Measurements from ENCODE around the gene TSHR.
"Not testable (repeated sequence)": the region's sequence is repeated elsewhere in the genome, so short reads cannot be mapped to it uniquely, and the experiment has no call there.

The TSHR gene

DNA sequence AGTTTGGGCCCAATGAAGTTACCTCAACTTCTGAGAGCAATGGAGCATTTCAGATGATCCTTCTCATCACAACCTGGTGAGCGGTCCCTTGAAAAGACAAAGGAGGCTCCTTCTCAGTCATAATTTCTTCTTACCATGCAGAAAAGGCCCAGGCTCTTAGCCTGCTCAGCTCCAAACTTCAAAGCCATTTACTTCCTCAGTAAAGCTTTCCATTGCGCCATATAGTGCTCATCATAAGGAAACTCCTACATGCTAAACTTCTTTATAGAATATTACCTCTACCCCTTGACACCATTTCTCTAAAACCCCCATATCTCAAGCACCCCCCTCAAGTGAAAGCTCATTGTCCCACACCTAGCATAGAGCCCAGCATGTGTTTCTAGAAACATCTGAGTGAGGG lies 138.2 kb downstream of the TSHR start:
- Mint-ChIP-seq H3K9me3 (no peaks in the 10 kb centered on the region), H3K4me1 (no peaks in the 10 kb centered on the region), H3K36me3 (peaks cover 0 to 6% of the 10 kb centered on the region in 2 donors), H3K27ac (no peak overlapping the region), H3K27me3 (no peaks in the 10 kb centered on the region), H3K4me3 (no peak overlapping the region)
- ATAC-seq (replicated peaks) (no peak), DNase-seq (no peak)

DNA sequence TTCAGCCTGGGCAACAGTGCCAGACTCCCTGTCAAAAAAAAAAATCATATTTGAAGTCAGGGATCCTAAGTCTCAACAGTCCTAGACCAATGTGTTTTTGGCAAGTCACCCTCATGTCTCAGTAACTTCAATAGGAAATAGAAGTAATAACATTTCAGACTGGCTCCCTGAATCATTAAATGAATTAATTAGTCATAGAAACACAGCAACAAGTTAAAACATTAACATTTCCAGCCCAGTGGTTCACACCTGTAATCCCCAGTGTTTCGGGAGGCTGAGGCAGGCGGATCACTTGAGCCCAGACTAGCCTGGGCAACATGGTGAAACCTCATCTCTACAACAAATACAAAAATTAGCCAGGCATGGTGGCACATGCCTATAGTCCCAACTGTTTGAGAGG lies 140.1 kb downstream of the TSHR start:
- H3K9me3 Mint-ChIP-seq: no peaks in the 10 kb centered on the region
- no peak overlapping the region for H3K4me3 Mint-ChIP-seq
- H3K27me3 Mint-ChIP-seq: no peaks in the 10 kb centered on the region
- H3K36me3 Mint-ChIP-seq: peaks cover 0 to 6% of the 10 kb centered on the region in 2 donors
- ATAC-seq (replicated peaks) (no peak), DNase-seq (no peak)
- no peaks in the 10 kb centered on the region for H3K4me1 Mint-ChIP-seq
- H3K27ac Mint-ChIP-seq: no peak overlapping the region

DNA sequence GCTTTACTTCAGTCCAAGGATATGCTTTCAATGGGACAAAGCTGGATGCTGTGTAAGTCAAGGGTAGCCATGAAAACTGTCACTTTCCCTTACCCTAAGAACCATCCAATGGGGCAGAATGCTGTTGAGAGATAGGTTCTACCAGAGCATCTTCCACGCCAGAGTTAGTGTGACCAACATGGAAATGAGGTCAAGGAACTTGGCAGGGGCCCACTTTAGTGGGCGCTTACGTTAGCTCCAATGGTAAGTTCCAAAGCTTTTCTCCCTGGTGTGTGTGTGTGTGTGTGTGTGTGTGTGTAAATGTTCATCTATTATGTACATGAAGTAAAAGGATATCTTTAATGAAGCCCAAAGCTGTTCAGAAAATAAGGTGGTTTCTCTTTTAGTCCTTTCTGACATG lies 141.2 kb downstream of the TSHR start:
- ATAC-seq (replicated peaks) (no peak), DNase-seq (no peak)
- Mint-ChIP-seq H3K27me3 (no peaks in the 10 kb centered on the region), H3K27ac (no peak overlapping the region), H3K4me3 (no peak overlapping the region), H3K9me3 (no peaks in the 10 kb centered on the region), H3K36me3 (peaks cover 0 to 3% of the 10 kb centered on the region in 2 donors), H3K4me1 (no peaks in the 10 kb centered on the region)

DNA sequence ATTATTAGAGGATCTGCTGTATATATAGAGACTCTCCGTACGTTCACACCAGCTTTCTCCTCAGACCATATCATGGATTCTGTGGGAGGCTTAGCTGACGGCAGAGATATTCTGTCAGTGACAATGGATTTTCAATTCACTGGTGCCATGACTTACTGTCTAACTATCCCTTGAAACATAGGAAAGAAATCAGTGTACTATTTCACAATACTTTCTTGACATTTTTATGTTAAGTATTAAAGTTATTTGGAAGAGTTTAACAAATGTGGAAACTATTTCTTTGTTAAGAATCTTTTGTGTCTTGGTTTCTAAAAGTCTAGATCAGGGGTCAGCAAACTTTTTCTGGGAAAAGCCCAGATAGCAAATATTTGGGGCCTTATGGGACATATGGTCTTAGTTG lies 146.8 kb downstream of the TSHR start:
- no peak for DNase-seq
- Mint-ChIP-seq H3K9me3 (no peaks in the 10 kb centered on the region), H3K27ac (no peak overlapping the region), H3K27me3 (no peaks in the 10 kb centered on the region), H3K4me1 (no peaks in the 10 kb centered on the region), H3K4me3 (no peak overlapping the region), H3K36me3 (peaks cover 0 to 6% of the 10 kb centered on the region in 2 donors)
- ATAC-seq (replicated peaks): no peak

DNA sequence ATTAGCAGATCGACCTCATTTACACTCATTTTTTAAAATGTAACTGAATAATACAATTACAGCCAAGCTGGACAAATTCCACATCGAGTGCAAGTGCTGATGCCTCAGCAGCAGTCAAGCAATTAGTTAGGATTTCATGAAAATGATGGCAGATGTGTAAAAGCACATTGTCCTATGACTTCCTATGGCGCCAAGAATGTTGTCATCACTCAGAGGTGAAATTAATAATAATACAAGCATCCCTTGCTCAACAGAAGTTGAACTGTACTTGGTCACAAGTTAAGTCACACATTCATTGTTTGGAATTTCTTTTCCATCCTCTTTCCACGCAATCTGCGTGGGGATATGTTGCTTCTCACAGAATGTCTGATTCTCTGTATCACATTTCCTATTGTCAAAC lies 148.0 kb downstream of the TSHR start:
- DNase-seq (no peak), ATAC-seq (replicated peaks) (no peak)
- Mint-ChIP-seq H3K4me3 (no peak overlapping the region), H3K36me3 (peaks cover 0 to 6% of the 10 kb centered on the region in 2 donors), H3K9me3 (no peaks in the 10 kb centered on the region), H3K4me1 (no peaks in the 10 kb centered on the region), H3K27ac (no peak overlapping the region), H3K27me3 (no peaks in the 10 kb centered on the region)

DNA sequence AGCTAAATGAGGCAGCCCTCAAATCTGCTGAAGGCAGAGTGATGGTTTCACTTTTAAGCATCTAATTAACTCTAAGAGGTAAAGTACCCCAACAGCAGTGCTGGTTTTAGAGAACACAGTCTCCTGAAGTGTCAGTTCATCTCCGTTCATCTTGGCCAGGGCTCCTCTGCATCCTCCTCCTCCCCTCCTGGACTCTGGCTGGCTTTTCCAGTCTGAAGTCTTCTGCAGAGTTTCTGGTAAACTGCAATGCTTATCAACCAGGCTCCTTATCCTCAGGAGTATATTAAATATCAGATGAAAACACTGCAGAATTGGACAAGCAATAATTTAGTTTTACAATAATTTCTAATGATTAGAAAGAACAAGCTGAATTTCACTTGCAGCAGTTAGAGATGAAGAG lies 150.0 kb downstream of the TSHR start:
- no peak for ATAC-seq (replicated peaks)
- Mint-ChIP-seq H3K4me1 (no peaks in the 10 kb centered on the region), H3K4me3 (no peak overlapping the region)

DNA sequence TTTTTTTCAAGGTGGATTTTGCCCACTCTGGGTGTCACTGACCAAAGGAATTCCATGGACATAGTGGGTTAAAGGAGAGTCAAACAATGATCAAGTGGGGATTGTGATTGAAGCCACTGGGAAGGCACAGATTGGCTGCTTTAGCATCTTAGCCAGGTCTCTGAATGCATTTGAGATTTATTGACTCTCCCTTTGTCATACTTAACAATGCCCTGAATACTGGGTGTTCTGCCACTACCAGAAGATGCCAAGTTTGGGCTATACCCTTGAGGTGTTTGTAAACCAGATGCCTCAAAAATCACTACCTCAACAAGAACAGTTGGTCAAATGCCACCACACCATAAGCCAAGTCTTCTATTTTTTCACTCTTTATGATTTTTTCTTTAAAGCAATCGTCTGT lies 150.5 kb downstream of the TSHR start:
- Mint-ChIP-seq H3K4me3 (no peak overlapping the region), H3K4me1 (no peaks in the 10 kb centered on the region)

More for the DNA sequence above, 150.0 kb downstream of the TSHR start:
- H3K27me3 Mint-ChIP-seq: no peaks in the 10 kb centered on the region
- H3K36me3 Mint-ChIP-seq: peaks cover 0 to 6% of the 10 kb centered on the region in 2 donors
- no peak for DNase-seq
- H3K9me3 Mint-ChIP-seq: no peaks in the 10 kb centered on the region
- H3K27ac Mint-ChIP-seq: no peak overlapping the region

DNA sequence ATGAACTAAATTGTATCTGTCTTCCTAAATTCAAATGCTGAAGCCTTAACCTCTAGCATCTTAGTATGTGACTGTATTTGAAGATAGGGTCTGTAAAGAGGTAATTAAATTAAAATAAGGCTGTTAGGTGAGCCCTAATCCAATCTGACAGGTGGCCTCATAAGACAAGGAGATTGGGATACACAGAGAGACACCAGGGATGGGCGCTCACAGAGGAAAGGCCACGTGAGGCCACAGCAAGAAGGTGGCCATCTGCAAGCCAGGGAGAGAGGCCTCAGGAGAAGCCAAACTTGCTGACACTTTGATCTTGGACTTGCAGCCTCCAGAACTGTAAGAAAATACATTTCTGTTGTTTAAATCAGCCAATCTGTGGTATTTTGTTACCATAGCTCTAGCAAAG lies 154.8 kb downstream of the TSHR start:
- no peaks in the 10 kb centered on the region for H3K4me1 Mint-ChIP-seq
- ATAC-seq (replicated peaks) (no peak), DNase-seq (no peak)
- no peaks in the 10 kb centered on the region for H3K9me3 Mint-ChIP-seq
- H3K27ac Mint-ChIP-seq: no peak overlapping the region
- no peaks in the 10 kb centered on the region for H3K27me3 Mint-ChIP-seq
- peaks cover 0 to 6% of the 10 kb centered on the region in 2 donors for H3K36me3 Mint-ChIP-seq
- H3K4me3 Mint-ChIP-seq: no peak overlapping the region

More for the DNA sequence above, 150.5 kb downstream of the TSHR start:
- no peak for DNase-seq
- Mint-ChIP-seq H3K36me3 (peaks cover 0 to 6% of the 10 kb centered on the region in 2 donors), H3K27ac (no peak overlapping the region), H3K9me3 (no peaks in the 10 kb centered on the region), H3K27me3 (no peaks in the 10 kb centered on the region)
- ATAC-seq (replicated peaks): no peak

DNA sequence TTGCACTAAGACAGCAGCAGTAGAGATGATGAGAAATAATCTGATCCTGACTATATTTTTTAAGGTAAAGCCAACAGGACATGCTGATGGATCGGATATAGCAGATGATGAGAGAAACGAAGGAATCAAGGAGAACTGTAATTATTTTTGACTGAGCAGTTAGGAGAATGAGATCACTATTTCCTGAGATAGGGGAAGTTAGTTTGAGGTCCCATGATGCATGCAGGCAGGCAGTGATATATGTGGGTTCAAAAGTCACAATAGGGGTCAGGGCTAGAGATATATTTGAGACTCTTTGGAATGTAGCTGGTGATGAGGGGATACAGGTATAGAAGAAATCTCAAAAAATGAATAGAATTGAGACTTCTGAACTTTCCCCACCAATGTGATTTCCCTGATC lies 157.8 kb downstream of the TSHR start:
- Mint-ChIP-seq H3K4me1 (no peaks in the 10 kb centered on the region), H3K36me3 (no peaks in the 10 kb centered on the region), H3K9me3 (no peaks in the 10 kb centered on the region), H3K4me3 (no peak overlapping the region), H3K27ac (no peak overlapping the region), H3K27me3 (no peaks in the 10 kb centered on the region)
- DNase-seq: no peak
- no peak for ATAC-seq (replicated peaks)

DNA sequence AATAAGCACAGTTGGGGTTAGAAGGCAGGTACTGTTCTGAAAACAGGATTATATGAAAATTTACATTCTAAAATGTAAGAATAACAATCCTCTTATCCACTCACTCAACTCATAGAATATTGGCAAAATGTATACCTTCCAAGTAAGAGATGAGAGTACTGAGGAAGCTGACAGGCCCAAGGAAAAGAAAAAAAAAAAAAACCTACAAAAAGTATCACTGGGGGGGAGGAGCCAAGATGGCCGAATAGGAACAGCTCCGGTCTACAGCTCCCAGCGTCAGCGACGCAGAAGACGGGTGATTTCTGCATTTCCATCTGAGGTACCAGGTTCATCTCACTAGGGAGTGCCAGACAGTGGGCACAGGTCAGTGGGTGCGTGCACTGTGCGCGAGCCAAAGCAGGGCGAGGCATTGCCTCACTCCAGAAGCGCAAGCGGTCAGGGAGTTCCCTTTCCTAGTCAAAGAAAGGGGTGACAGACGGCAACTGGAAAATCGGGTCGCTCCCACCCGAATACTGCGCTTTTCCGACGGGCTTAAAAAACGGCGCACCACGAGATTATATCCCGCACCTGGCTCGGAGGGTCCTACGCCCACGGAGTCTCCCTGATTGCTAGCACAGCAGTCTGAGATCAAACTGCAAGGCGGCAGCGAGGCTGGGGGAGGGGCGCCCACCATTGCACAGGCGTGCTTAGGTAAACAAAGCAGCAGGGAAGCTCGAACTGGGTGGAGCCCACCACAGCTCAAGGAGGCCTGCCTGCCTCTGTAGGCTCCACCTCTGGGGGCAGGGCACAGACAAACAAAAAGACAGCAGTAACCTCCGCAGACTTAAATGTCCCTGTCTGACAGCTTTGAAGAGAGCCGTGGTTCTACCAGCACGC lies 158.8 kb downstream of the TSHR start:
- H3K4me1 Mint-ChIP-seq; H3K4me3 Mint-ChIP-seq; H3K9me3 Mint-ChIP-seq; DNase-seq; H3K36me3 Mint-ChIP-seq; H3K27me3 Mint-ChIP-seq; ATAC-seq (replicated peaks); H3K27ac Mint-ChIP-seq: not testable (repeated sequence)

DNA sequence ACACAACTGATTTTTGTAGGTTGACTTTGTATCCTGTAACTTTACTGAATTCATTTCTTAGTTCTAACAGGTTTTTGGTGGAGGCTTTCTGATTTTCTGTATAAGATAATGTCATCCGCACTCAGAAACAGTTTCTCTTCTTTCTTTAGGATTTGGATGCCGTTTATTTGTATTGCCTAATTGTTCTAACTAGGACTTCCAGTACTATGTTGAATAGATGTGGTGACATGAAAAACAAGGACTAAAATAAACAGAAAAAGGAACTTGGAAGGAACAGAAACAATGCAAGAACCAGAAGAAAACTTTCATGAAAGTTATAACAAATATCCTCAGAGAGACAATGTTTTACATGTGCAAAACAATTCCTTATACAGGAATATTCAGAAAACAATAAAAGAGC lies 165.1 kb downstream of the TSHR start:
- peaks cover 0 to under 1% of the 10 kb centered on the region in 2 donors for H3K27me3 Mint-ChIP-seq
- H3K9me3 Mint-ChIP-seq: peaks cover 5 to 7% of the 10 kb centered on the region in 2 donors
- no peak for DNase-seq
- no peak overlapping the region for H3K4me3 Mint-ChIP-seq
- peaks cover 14 to 24% of the 10 kb centered on the region in 2 donors for H3K36me3 Mint-ChIP-seq
- H3K4me1 Mint-ChIP-seq: peaks cover 12 to 16% of the 10 kb centered on the region in 2 donors
- ATAC-seq (replicated peaks): no peak
- H3K27ac Mint-ChIP-seq: no peak overlapping the region

DNA sequence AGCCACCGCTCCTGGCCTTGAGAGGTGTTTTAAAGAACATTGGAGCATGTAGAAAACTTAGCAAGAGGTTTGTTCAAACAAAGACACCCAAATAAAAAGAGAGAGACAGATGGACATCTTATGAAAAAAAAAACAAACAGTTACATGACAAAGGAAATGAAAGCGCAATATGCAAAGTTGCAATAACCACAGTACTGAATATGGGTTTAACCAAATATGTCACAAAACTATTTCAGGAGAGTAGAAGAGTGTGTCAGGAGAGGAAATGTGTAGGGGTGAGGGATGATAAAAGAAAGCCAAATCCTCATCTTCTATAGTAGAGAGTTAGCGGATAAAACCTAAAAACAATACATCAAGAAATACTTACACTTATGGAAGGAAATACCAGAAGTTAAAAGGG lies 166.9 kb downstream of the TSHR start:
- no peak overlapping the region for H3K4me3 Mint-ChIP-seq
- no peak overlapping the region for H3K27ac Mint-ChIP-seq
- DNase-seq (no peak), ATAC-seq (replicated peaks) (peak; percentile 92 to 95)
- peaks cover 0 to 3% of the 10 kb centered on the region in 2 donors for H3K27me3 Mint-ChIP-seq
- peaks cover 16 to 27% of the 10 kb centered on the region in 2 donors for H3K36me3 Mint-ChIP-seq
- peaks cover 14 to 20% of the 10 kb centered on the region in 2 donors for H3K4me1 Mint-ChIP-seq
- peaks cover 5 to 7% of the 10 kb centered on the region in 2 donors for H3K9me3 Mint-ChIP-seq

DNA sequence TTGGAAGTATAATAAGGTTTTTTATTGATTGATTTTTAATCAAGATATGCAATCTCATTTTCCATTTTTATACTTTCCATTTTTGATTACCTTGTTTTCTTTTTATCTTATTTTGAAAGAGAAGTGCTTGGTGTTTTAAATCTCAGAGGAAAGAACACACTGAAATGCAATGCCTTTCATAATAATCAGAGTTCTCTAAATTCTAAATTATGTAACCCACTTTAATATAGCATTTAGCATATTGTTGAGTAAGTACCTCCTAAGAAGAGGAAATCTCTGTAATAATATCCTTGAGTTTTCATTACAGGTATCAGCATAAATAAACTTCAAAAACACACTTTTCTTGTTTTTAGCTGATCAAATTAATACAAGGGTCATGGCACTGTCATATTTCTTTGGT lies 168.4 kb downstream of the TSHR start:
- peaks cover 0 to 3% of the 10 kb centered on the region in 2 donors for H3K27me3 Mint-ChIP-seq
- H3K4me3 Mint-ChIP-seq: no peak overlapping the region
- peaks cover 5 to 9% of the 10 kb centered on the region in 2 donors for H3K9me3 Mint-ChIP-seq
- H3K36me3 Mint-ChIP-seq: peaks cover 17 to 30% of the 10 kb centered on the region in 2 donors
- DNase-seq: no peak
- peaks cover 14 to 20% of the 10 kb centered on the region in 2 donors for H3K4me1 Mint-ChIP-seq
- no peak for ATAC-seq (replicated peaks)
- H3K27ac Mint-ChIP-seq: no peak overlapping the region

DNA sequence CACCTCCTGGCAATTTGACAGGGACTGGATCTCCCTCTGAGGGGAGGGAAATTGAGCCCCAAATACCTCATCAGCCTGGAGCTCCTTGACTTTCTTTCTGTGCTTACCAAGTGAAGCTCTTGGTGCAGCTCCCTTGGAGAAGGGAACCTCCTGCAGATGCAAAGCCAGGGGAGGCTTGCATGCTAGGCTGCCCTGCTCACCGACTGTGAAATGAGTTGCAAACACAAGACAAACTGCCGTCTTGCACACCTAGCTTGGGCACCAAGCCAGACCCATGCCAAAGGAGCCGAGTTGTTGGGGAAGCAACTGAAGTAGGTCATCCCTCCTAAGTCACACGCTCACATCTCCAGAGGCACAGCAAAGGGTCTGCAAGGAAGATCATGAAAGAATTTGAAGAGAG lies 170.1 kb downstream of the TSHR start:
- H3K36me3 Mint-ChIP-seq: peaks cover 17 to 27% of the 10 kb centered on the region in 2 donors
- peaks cover 14 to 19% of the 10 kb centered on the region in 2 donors for H3K4me1 Mint-ChIP-seq
- no peak overlapping the region for H3K4me3 Mint-ChIP-seq
- DNase-seq: no peak
- ATAC-seq (replicated peaks): no peak
- H3K9me3 Mint-ChIP-seq: peaks cover 5 to 9% of the 10 kb centered on the region in 2 donors
- no peak overlapping the region for H3K27ac Mint-ChIP-seq
- peaks cover 0 to 3% of the 10 kb centered on the region in 2 donors for H3K27me3 Mint-ChIP-seq

DNA sequence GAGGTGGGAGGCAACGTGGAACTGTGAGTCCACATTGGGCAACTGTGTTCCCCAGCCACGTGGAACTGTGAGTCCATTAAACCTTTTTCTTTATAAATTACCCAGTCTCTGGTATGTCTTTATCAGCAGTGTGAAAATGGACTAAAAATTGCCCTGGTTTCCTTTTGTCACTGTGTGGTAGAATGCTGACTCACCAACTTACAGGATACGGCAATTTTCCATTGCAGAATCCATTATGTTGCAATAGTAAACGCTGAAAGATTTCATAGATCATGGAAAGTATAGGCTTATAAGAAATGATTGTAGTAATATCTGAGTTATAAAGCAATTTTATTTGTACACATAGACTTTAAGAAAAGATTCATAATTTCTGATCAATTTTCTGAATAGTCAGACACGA lies 172.4 kb downstream of the TSHR start:
- peaks cover 7 to 12% of the 10 kb centered on the region in 2 donors for H3K36me3 Mint-ChIP-seq
- no peak for ATAC-seq (replicated peaks)
- peaks cover 0 to 4% of the 10 kb centered on the region in 2 donors for H3K9me3 Mint-ChIP-seq
- no peak overlapping the region for H3K27ac Mint-ChIP-seq
- DNase-seq: no peak
- H3K4me3 Mint-ChIP-seq: no peak overlapping the region
- peaks cover 0 to 3% of the 10 kb centered on the region in 2 donors for H3K27me3 Mint-ChIP-seq
- H3K4me1 Mint-ChIP-seq: peaks cover 3 to 7% of the 10 kb centered on the region in 2 donors

Data from stimulated activated naive B cell treated with anti-CD40 and anti-IgM and Interleukin-4, amounts not matched to agents 10 μg/mL and 1 μg/mL and 100 μg/mL, for 72 hours (primary cell).